ENCODE measurements around the gene MRGPRD. TPM values are rescaled to one million over a fixed set of nuclear protein-coding genes. Genes with fewer than 3 reads are reported as not detected.

MRGPRD gene
- total and polyA plus RNA-seq, 4 experiments from 2014 or later: 0.48 TPM; not detected in 3

DNA sequence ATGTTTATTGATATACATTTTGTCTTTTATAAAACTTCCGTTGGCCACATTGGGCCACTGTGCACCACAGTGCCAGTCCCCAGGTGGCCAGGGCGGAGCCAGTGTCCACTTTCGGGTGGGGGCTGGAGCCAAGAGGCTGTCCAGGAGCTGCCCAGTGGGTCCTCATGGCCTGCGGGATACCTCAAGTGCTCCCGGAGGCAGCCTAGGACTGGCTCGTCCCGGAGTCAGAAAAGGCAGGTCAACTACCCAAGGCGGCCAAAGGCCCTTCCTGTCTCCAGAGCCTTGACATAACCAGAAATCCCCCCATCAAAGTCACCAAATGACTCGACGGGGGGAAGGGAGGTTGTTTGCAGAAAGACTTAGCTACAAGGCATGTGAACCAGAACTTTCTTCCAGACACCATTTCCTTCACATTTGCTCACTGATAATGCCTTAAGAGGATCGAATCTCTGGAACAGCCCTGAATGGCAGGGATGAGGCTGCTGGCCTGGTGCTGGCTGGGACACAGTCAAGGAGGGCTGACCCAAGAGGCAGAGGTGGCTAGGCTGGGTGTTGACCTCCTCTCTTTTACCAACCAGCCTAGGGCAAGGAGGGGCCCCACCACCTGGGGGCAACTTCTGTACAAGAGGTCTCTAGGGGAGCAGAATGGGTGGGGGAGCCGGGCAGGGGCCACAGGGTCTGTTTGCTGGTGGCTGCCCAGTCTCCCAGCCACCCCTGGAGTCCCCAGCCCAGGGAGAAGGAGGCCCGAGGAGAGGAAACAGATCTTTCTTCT lies 23.8 kb upstream of the MRGPRD start:
- intact Hi-C loops (cut with micrococcal nuclease): no loop called here
- ChIA-PET POLR2A (ENCODE audit: partially characterized antibody) (no interaction called here), CTCF (ENCODE audit: partially characterized antibody) (no interaction called here)
- Histone ChIP-seq H3K4me1 (ENCODE audit: insufficient read depth, low read length) (no peaks in the 10 kb centered on the region), H3K36me3 (ENCODE audit: insufficient read depth, low read length) (no peaks in the 10 kb centered on the region), H3K4me3 (ENCODE audit: low read length in 2 of 2) (no peak overlapping the region), H3K9me3 (ENCODE audit: control insufficient read depth in 1 of 2, low read length in 2 of 2) (no peaks in the 10 kb centered on the region), H3K27me3 (ENCODE audit: insufficient read depth, low read length) (no peaks in the 10 kb centered on the region), H3K27ac (ENCODE audit: low read depth, low read length) (no peak overlapping the region)
- H3K4me3 Mint-ChIP-seq: no peak overlapping the region
- no peak for DNase-seq
- no peaks in the 10 kb centered on the region for H3K9me3 Mint-ChIP-seq
- no peaks in the 10 kb centered on the region for H3K4me1 Mint-ChIP-seq
- no peak overlapping the region for H3K27ac Mint-ChIP-seq
- H3K27me3 Mint-ChIP-seq: peaks cover 2 to 3% of the 10 kb centered on the region in 2 donors
- H3K36me3 Mint-ChIP-seq: no peaks in the 10 kb centered on the region

DNA sequence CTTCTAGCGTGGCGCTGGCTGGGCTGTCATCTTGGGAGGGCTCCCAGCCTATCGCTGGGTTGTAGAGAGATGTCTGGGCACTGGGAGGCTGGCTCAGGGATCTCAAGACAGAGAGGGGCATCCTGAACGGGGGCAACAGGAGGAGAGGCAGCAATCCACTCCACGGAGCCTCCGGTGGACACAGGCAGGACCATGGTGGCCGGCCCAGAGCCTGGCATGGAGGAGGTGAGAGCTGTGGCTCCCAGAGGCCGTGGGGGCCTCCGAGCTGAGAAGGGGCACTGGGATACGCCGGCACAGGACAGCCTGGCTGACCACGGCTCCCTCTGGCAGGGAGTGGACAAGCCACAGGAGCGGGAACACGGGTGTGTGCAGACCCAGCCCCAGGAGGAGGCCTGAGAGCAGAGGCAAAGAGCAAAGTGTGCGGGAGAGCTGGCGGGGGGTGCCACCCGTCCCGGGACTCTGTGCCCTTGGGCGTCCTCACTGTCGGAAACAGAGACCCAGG lies 23.1 kb upstream of the MRGPRD start:
- Histone ChIP-seq H3K4me3 (ENCODE audit: low read length in 2 of 2) (no peak overlapping the region), H3K27ac (ENCODE audit: low read depth, low read length) (no peak overlapping the region), H3K36me3 (ENCODE audit: insufficient read depth, low read length) (no peaks in the 10 kb centered on the region), H3K4me1 (ENCODE audit: insufficient read depth, low read length) (no peaks in the 10 kb centered on the region), H3K9me3 (ENCODE audit: control insufficient read depth in 1 of 2, low read length in 2 of 2) (no peaks in the 10 kb centered on the region), H3K27me3 (ENCODE audit: insufficient read depth, low read length) (no peaks in the 10 kb centered on the region)
- Mint-ChIP-seq H3K9me3 (no peaks in the 10 kb centered on the region), H3K4me3 (no peak overlapping the region), H3K27ac (no peak overlapping the region), H3K27me3 (peaks cover 2 to 3% of the 10 kb centered on the region in 2 donors), H3K36me3 (no peaks in the 10 kb centered on the region), H3K4me1 (peaks cover 0 to 1% (median 0%) of the 10 kb centered on the region in 4 donors)
- no peak for DNase-seq
- ChIA-PET CTCF (ENCODE audit: partially characterized antibody) (no interaction called here), POLR2A (ENCODE audit: partially characterized antibody) (no interaction called here)
- intact Hi-C loops (cut with micrococcal nuclease): no loop called here

DNA sequence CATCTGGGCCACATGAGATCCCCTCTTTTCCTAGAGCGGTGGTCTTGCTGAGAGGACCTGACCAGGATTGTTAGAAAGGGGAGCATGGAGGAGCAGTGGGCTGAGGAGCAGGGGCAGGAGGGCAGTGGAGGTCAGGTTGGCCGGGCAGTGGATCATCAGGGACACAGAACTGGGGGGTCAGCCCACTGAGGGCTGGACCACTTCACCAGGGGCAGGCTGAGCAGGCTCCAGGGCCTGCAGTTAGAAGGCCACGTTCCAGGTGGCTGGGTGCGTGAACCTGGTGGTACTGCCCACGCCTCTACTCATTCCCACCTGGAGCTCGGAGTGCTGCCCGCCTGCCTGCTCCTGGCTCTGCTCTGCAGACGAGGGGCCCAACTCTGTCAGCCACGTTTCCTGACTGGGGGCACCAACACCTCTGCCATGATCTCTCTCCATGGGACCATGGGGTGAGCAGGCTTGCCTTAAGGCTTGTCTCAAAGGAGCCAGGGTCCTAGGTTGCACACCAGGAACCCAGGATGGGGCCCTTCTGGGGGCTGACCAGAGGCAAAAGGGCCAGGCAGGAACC lies 22.6 kb upstream of the MRGPRD start:
- H3K9me3 Mint-ChIP-seq: no peaks in the 10 kb centered on the region
- POLR2A ChIA-PET (ENCODE audit: partially characterized antibody): no interaction called here

DNA sequence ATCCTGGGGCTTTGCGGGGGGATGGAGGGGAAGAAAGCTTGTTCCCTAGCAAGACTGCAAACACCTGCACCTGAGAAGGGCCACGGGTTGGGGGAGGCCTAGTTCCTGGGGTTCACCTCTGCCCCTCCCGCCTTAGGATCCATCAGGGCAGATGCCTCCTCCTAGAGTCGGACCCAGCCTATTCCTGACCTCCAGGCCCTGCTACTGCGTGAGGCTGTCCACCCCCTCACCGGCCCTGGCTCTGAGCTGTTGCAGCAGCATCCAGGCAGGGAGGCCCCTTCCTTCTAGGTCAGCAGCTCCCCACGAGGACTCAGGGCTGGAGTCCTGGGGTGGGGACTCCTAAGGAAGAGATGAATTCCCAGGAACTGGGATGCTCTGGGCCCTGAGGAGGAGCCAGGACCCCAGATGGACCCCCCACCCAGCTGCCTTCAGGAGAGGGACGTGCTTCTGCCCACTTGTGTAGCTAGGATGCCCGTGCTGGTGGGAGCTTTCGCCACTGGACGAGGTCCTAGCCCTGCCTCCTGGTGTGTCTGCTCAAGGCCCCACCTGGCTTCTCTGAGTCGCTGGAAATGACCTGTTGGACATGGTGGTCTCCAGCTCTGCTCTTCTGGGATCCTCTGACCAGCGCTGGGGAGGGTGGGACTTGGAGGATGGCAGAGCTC lies 21.9 kb upstream of the MRGPRD start:
- no peaks in the 10 kb centered on the region for H3K36me3 Mint-ChIP-seq
- POLR2A ChIA-PET (ENCODE audit: partially characterized antibody): no interaction called here
- Histone ChIP-seq H3K27ac (ENCODE audit: low read depth, low read length) (no peak overlapping the region), H3K9me3 (ENCODE audit: control insufficient read depth in 1 of 2, low read length in 2 of 2) (no peaks in the 10 kb centered on the region), H3K4me3 (ENCODE audit: low read length in 2 of 2) (no peak overlapping the region), H3K36me3 (ENCODE audit: insufficient read depth, low read length) (no peaks in the 10 kb centered on the region), H3K4me1 (ENCODE audit: insufficient read depth, low read length) (no peaks in the 10 kb centered on the region), H3K27me3 (ENCODE audit: insufficient read depth, low read length) (no peaks in the 10 kb centered on the region)
- H3K9me3 Mint-ChIP-seq: no peaks in the 10 kb centered on the region
- intact Hi-C loops (cut with micrococcal nuclease): no loop called here
- no peak overlapping the region for H3K27ac Mint-ChIP-seq
- no peak overlapping the region for H3K4me3 Mint-ChIP-seq
- H3K4me1 Mint-ChIP-seq: peaks cover 0 to 4% (median under 1%) of the 10 kb centered on the region in 4 donors
- CTCF ChIA-PET (ENCODE audit: partially characterized antibody): interaction anchor here (1.2 kb wide), 1 partner anchor 10 kb away, joined by 3 read pairs; the partner anchor contains the start of gene MRGPRF
- no peak for DNase-seq
- peaks cover 3% of the 10 kb centered on the region in 2 donors for H3K27me3 Mint-ChIP-seq

More for the DNA sequence above, 22.6 kb upstream of the MRGPRD start:
- H3K4me3 Mint-ChIP-seq: no peak overlapping the region
- CTCF ChIA-PET (ENCODE audit: partially characterized antibody): no interaction called here
- no peak overlapping the region for H3K27ac ChIP-seq (ENCODE audit: low read depth, low read length)
- H3K9me3 ChIP-seq (ENCODE audit: control insufficient read depth in 1 of 2, low read length in 2 of 2): no peaks in the 10 kb centered on the region
- no peaks in the 10 kb centered on the region for H3K4me1 ChIP-seq (ENCODE audit: insufficient read depth, low read length)
- H3K27me3 Mint-ChIP-seq: peaks cover 3% of the 10 kb centered on the region in 2 donors
- H3K4me1 Mint-ChIP-seq: peaks cover 0 to 1% (median 0%) of the 10 kb centered on the region in 4 donors
- DNase-seq: no peak
- H3K27me3 ChIP-seq (ENCODE audit: insufficient read depth, low read length): no peaks in the 10 kb centered on the region
- H3K27ac Mint-ChIP-seq: no peak overlapping the region
- H3K36me3 ChIP-seq (ENCODE audit: insufficient read depth, low read length): no peaks in the 10 kb centered on the region
- intact Hi-C loops (cut with micrococcal nuclease): no loop called here
- no peaks in the 10 kb centered on the region for H3K36me3 Mint-ChIP-seq
- no peak overlapping the region for H3K4me3 ChIP-seq (ENCODE audit: low read length in 2 of 2)

DNA sequence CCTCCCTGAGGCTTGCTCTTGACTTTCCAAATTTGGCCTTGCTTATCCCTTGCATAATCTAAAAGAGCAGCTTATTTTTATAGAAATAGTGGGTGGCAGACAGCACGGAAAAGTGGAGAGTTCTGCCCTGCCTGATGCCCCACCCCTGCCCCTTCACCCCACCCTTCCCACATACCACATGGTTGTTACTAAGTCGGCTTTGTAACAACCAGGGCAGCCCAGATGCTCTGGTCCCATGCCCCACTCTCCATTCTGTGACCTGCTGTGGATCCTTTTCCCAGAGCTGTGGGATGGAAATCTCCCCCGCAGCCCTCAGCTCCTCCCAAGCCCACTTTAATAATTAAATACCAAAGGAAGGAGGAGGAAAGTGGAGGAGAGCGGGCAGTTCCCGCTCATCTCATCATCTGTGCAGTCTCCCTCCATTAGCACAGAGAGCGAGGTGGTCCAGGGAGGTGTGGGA lies 21.4 kb upstream of the MRGPRD start:
- POLR2A ChIA-PET (ENCODE audit: partially characterized antibody): no interaction called here

DNA sequence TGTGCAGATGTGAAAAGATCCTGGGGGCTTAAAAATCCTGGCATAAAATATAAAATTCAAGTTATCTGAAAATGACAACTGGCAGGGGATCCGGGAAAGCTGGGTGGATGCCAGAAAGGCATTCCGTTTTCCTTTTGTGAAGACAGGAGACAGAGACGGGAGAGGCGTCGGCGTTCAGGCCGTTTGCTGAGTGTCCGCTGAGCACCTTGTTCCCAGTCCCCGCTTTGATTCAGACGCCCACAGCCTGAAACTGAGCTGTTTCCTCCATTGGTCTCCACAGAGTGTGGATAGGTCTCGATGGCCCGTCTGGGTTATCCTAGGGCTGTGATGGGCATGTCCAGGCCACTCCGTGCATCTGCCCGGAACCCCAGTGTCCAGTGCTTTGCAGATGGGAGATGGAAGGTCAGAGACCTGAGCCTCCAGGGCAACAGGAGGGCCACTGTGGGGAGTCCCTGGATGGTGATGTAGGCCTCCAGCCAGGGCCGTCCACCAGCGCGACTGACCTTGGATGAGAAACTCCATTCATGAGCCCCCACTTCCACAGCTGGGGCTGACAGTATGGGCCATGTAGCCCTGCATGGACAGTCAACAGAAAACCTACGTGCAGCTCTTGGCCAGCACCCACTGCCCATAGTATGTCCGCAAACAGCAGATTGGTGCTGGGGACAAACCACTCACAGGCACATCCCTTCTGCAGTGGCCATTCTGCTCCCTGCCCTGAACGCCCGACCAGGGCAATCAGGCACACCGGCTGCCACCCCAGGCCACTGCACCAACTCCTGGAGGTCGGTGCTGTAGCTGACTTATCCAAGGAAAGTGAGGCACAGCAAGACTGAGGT lies 20.7 kb upstream of the MRGPRD start:
- no peaks in the 10 kb centered on the region for H3K4me1 ChIP-seq (ENCODE audit: insufficient read depth, low read length)
- Mint-ChIP-seq H3K36me3 (no peaks in the 10 kb centered on the region), H3K27me3 (peaks cover 3% of the 10 kb centered on the region in 2 donors), H3K4me1 (peaks cover 0 to 4% (median under 1%) of the 10 kb centered on the region in 4 donors), H3K27ac (no peak overlapping the region), H3K4me3 (no peak overlapping the region), H3K9me3 (no peaks in the 10 kb centered on the region)
- no peaks in the 10 kb centered on the region for H3K9me3 ChIP-seq (ENCODE audit: control insufficient read depth in 1 of 2, low read length in 2 of 2)
- ChIA-PET POLR2A (ENCODE audit: partially characterized antibody) (no interaction called here), CTCF (ENCODE audit: partially characterized antibody) (interaction anchor here (1.2 kb wide), 1 partner anchor 12 kb away, joined by 3 read pairs; the partner anchor contains the start of gene MRGPRF)
- no peak overlapping the region for H3K4me3 ChIP-seq (ENCODE audit: low read length in 2 of 2)
- no peaks in the 10 kb centered on the region for H3K36me3 ChIP-seq (ENCODE audit: insufficient read depth, low read length)
- no peaks in the 10 kb centered on the region for H3K27me3 ChIP-seq (ENCODE audit: insufficient read depth, low read length)
- DNase-seq: no peak
- intact Hi-C loops (cut with micrococcal nuclease): no loop called here
- no peak overlapping the region for H3K27ac ChIP-seq (ENCODE audit: low read depth, low read length)

More for the DNA sequence above, 21.4 kb upstream of the MRGPRD start:
- CTCF ChIA-PET (ENCODE audit: partially characterized antibody): interaction anchor here (1.2 kb wide), 1 partner anchor 11 kb away, joined by 3 read pairs; the partner anchor contains the start of gene MRGPRF
- H3K4me3 ChIP-seq (ENCODE audit: low read length in 2 of 2): no peak overlapping the region
- no peak overlapping the region for H3K27ac ChIP-seq (ENCODE audit: low read depth, low read length)
- H3K9me3 Mint-ChIP-seq: no peaks in the 10 kb centered on the region
- no peaks in the 10 kb centered on the region for H3K36me3 ChIP-seq (ENCODE audit: insufficient read depth, low read length)
- H3K27me3 Mint-ChIP-seq: peaks cover 3% of the 10 kb centered on the region in 2 donors
- H3K36me3 Mint-ChIP-seq: no peaks in the 10 kb centered on the region
- H3K4me1 Mint-ChIP-seq: peaks cover 0 to 4% (median under 1%) of the 10 kb centered on the region in 4 donors
- DNase-seq: no peak
- H3K4me1 ChIP-seq (ENCODE audit: insufficient read depth, low read length): no peaks in the 10 kb centered on the region
- intact Hi-C loops (cut with micrococcal nuclease): no loop called here
- H3K27me3 ChIP-seq (ENCODE audit: insufficient read depth, low read length): no peaks in the 10 kb centered on the region
- H3K4me3 Mint-ChIP-seq: no peak overlapping the region
- H3K9me3 ChIP-seq (ENCODE audit: control insufficient read depth in 1 of 2, low read length in 2 of 2): no peaks in the 10 kb centered on the region
- H3K27ac Mint-ChIP-seq: no peak overlapping the region

Measured in CD4-positive, alpha-beta memory T cell (primary cell).